Nephron progenitor cell (in vitro differentiated cells): Measurements from ENCODE around the gene PKIG.

Experiments
- DNase-seq: peaks from one replicate; pipeline ENCODE4 v3.0.0; 2021
- H3K27ac Mint-ChIP-seq: 2 replicates; pipeline ENCODE4 v1.8.0; 2021; ENCODE audit warnings: mild to moderate bottlenecking, moderate library complexity, mixed read lengths
- H3K27me3 Mint-ChIP-seq: 2 replicates; pipeline ENCODE4 v1.8.0; 2021; ENCODE audit warnings: mild to moderate bottlenecking, low read depth, mixed read lengths; ENCODE audit not compliant: poor library complexity
- H3K36me3 Mint-ChIP-seq: 2 replicates; pipeline ENCODE4 v1.8.0; 2021; ENCODE audit warnings: low read depth, mixed read lengths
- H3K4me1 Mint-ChIP-seq: 2 replicates; pipeline ENCODE4 v1.8.0; 2021; ENCODE audit warnings: mixed read lengths
- H3K4me3 Mint-ChIP-seq: 2 replicates; pipeline ENCODE4 v1.8.0; 2021; ENCODE audit warnings: mild to moderate bottlenecking, moderate library complexity, mixed read lengths
- H3K9me3 Mint-ChIP-seq: 2 replicates; pipeline ENCODE4 v1.8.0; 2021; ENCODE audit warnings: mild to moderate bottlenecking, moderate library complexity, mixed read lengths
- TF ChIP-seq, protein P1 (sequence below): fragments of 200-600 bp; sonication (generic); IDR thresholded peaks from 2 replicates; pipeline ENCODE4 v1.5.0; 2021; ENCODE audit warnings: antibody characterized with exemption

PKIG gene

DNA sequence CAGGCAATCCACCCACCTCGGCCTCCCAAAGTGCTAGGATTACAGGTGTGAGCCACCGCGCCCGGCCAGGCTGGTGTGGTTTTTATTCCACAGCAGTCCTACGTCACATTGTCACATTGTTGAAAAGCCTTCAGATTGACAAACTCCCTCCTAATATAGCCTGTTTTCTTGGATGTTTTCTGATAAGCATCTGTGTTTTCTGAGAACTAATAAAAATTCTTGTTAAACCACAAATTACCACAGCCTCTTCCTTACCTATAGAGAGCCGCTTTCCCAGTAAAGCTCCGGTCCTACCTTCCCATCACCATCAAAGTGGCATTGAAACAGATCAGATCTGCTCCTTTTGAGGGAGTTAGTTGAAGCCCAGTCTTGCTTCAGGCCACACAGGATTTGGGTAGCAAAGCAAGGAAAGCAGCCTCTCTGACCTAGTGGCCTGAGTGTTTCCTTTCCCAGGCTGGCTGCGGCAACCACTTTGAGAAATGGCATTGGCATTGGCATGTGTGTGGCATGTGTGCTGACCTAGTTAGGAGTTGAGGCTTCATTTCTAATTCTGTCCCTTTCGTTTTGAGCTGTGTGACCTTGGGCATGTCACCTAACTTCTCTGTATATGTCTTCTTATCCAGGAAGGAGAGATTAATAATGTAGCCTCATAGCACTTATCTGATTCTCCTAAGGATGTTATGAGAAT lies 1.7 kb upstream of the PKIG start:
- Mint-ChIP-seq H3K36me3 (peaks cover 10% of the 10 kb centered on the region), H3K9me3 (peaks cover 3% of the 10 kb centered on the region), H3K27ac (no peak overlapping the region), H3K27me3 (no peaks in the 10 kb centered on the region), H3K4me1 (peaks cover 49% of the 10 kb centered on the region), H3K4me3 (no peak overlapping the region)
- DNase-seq: no peak
- TF ChIP-seq, protein P1, sequence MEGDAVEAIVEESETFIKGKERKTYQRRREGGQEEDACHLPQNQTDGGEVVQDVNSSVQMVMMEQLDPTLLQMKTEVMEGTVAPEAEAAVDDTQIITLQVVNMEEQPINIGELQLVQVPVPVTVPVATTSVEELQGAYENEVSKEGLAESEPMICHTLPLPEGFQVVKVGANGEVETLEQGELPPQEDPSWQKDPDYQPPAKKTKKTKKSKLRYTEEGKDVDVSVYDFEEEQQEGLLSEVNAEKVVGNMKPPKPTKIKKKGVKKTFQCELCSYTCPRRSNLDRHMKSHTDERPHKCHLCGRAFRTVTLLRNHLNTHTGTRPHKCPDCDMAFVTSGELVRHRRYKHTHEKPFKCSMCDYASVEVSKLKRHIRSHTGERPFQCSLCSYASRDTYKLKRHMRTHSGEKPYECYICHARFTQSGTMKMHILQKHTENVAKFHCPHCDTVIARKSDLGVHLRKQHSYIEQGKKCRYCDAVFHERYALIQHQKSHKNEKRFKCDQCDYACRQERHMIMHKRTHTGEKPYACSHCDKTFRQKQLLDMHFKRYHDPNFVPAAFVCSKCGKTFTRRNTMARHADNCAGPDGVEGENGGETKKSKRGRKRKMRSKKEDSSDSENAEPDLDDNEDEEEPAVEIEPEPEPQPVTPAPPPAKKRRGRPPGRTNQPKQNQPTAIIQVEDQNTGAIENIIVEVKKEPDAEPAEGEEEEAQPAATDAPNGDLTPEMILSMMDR: no peak

DNA sequence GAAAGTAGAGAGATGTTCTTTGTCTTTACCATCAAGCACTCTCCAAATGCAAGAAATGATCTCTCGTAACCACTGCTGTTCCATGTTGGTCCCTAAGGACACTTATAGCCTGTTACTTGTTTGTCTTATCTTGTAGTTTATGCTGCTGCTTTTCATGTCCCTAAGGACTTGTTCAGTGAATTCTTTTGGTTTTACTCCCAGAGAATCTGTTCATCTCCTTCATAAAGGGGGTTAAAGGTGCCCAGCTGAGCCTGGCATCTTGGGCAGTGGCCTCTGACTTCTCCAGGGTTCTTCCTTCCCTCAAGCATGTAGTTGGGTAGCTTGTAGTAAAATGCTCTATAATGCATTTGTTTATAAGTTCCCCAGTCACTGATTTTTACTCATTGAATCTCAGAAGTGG lies 864 bp upstream of the PKIG start:
- no peak for DNase-seq
- TF ChIP-seq, protein P1: no peak
- H3K9me3 Mint-ChIP-seq: peaks cover 3% of the 10 kb centered on the region
- H3K27ac Mint-ChIP-seq: peak overlapping the region; percentile 69
- peaks cover 10% of the 10 kb centered on the region for H3K36me3 Mint-ChIP-seq
- H3K27me3 Mint-ChIP-seq: no peaks in the 10 kb centered on the region
- H3K4me3 Mint-ChIP-seq: no peak overlapping the region
- peaks cover 42% of the 10 kb centered on the region for H3K4me1 Mint-ChIP-seq

DNA sequence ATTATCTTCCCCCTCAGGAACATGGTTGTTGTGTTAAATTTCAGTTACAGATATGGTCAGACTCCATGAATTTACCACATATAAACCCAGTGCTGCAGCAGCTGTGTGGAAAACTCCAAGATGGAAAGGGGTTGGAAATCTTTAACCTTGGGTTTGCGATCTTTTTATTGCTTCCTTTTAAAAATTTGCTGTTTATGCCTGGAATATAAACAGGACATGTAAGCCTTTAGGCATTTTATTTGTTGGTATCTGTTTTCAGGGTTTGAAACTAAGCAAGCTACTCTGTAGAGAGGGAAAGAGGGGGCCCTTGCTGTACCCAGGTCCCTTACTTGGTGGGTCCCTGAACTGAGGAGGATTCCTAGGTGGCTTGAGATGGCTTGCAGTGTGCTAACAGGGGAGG lies 778 bp downstream of the PKIG start:
- peaks cover 3% of the 10 kb centered on the region for H3K9me3 Mint-ChIP-seq
- no peak for DNase-seq
- H3K27ac Mint-ChIP-seq: peak overlapping the region; percentile 53
- peaks cover 9% of the 10 kb centered on the region for H3K36me3 Mint-ChIP-seq
- H3K27me3 Mint-ChIP-seq: no peaks in the 10 kb centered on the region
- peaks cover 41% of the 10 kb centered on the region for H3K4me1 Mint-ChIP-seq
- TF ChIP-seq, protein P1: no peak
- H3K4me3 Mint-ChIP-seq: peak overlapping the region; percentile 45

DNA sequence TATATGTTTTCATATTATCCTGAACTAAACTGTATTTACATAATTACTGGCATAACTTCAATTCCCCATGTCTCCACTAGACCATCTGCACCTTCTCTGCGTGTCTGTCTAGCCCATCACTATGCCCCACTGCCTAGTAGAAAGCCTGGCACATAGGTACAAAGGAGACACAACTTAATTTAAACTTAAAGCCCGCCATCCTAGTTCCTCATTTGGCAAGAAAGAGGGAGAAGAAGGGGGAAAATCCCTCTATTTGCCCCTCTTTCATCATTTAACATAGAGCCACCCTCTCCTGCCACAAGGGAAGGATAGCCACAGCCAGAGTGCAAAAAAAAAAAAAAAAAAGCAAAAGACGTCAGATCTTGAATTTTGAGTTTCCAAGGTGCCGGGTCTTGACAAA lies 1.8 kb downstream of the PKIG start:
- H3K9me3 Mint-ChIP-seq: no peaks in the 10 kb centered on the region
- H3K36me3 Mint-ChIP-seq: peaks cover 5% of the 10 kb centered on the region
- no peak for DNase-seq
- H3K4me1 Mint-ChIP-seq: peaks cover 41% of the 10 kb centered on the region
- TF ChIP-seq, protein P1: no peak
- no peak overlapping the region for H3K27ac Mint-ChIP-seq
- no peak overlapping the region for H3K4me3 Mint-ChIP-seq
- no peaks in the 10 kb centered on the region for H3K27me3 Mint-ChIP-seq

DNA sequence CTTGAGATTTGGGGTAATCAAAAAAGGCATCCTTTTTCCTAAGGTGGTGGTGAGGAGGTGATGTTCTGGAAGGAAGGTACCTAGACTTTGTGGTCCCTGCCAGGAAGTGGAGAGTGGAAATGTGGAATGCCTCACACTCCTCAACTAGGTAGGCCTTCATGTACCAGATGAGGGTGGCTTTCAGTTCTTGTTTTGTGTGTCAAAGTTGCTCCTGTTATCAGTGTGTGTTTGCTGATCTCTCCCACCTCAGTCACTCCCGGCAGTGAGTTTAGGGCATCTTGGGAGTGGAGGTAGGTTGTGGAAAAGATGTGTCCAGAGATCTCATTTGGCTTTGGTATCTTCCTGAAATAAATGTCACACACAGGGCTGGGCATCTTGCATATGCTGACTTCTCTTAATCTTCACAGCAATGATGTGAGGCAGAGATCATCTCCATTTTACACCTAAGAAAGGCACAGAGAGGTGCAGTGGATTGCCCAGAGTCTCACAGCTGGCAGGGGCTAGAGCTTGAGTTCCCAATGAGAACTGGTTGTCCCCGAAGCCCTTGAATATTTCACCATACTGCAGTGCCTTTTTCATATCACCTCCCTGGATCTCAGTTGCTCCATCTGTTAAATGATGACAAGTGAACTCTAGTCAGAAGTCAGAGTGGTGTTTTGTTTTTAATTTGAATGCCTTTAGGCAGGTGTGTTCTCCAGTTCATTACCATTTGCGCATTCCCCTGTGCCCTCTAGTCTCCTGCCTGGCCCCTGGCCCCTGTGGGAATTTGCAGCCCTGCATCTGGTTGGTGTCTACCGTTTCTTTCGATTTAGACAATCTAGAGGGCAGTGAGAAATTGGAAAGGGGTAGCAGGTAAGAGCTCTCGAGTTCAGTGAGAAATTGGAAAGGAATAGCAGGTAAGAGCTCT lies 2.9 kb downstream of the PKIG start:
- Mint-ChIP-seq H3K36me3 (peaks cover 12% of the 10 kb centered on the region), H3K27me3 (no peaks in the 10 kb centered on the region), H3K4me3 (no peak overlapping the region), H3K4me1 (peaks cover 33% of the 10 kb centered on the region), H3K9me3 (no peaks in the 10 kb centered on the region), H3K27ac (peak overlapping the region; percentile 86)
- no peak for DNase-seq
- TF ChIP-seq, protein P1: no peak
